BJ (cell line): ENCODE data around the gene AVL9. TPM values are rescaled to one million over a fixed set of nuclear protein-coding genes. Genes with fewer than 3 reads are reported as not detected.

Source experiments
- CTCF ChIA-PET: fragments of 350-600 bp; formaldehyde crosslinking; extraction: SDS; loops from one replicate; lab custom pipeline; 2021; ENCODE audit warnings: antibody characterized with exemption, inconsistent platforms; lab: Yijun Ruan, JAX
- POLR2A ChIA-PET: fragments of 300-600 bp; sonication (Branson Sonifier 250); formaldehyde crosslinking; extraction: SDS; loops from one replicate; lab custom pipeline; 2021; ENCODE audit warnings: antibody characterized with exemption; lab: Charles Lee
- DNase-seq: peaks from one replicate; pipeline ENCODE4 v3.0.0-alpha.2; 2011; ENCODE audit warnings: low read depth
- H3K27me3 ChIP-seq: 2 replicates; pipeline ENCODE4 v1.6.0; 2011; ENCODE audit warnings: low read length; ENCODE audit not compliant: control insufficient read depth, insufficient read depth
- H3K36me3 ChIP-seq: 2 replicates; pipeline ENCODE4 v1.5.1; 2011; ENCODE audit warnings: low read length; ENCODE audit not compliant: control insufficient read depth, insufficient read depth
- H3K4me3 ChIP-seq: 2 replicates; pipeline ENCODE4 v1.5.1; 2011; ENCODE audit warnings: low read depth, mild to moderate bottlenecking, control low read depth, low read length
- polyA plus RNA-seq: library from polyadenylated mRNA; depleted of rRNA; stranded (reverse); fragments of >200 nt; gene quantifications from 2 replicates; pipeline ENCODE4 v1.2.3, GENCODE V29; 2011
- TF ChIP-seq, protein P1 (sequence below): IDR thresholded peaks from 2 replicates; pipeline ENCODE4 v1.5.1; 2011; ENCODE audit warnings: low read depth, mild to moderate bottlenecking, control low read depth, inconsistent platforms, low read length, moderate library complexity; ENCODE audit not compliant: insufficient read depth

AVL9 gene
- polyA plus RNA-seq, 1 experiment = 12.0 TPM

DNA sequence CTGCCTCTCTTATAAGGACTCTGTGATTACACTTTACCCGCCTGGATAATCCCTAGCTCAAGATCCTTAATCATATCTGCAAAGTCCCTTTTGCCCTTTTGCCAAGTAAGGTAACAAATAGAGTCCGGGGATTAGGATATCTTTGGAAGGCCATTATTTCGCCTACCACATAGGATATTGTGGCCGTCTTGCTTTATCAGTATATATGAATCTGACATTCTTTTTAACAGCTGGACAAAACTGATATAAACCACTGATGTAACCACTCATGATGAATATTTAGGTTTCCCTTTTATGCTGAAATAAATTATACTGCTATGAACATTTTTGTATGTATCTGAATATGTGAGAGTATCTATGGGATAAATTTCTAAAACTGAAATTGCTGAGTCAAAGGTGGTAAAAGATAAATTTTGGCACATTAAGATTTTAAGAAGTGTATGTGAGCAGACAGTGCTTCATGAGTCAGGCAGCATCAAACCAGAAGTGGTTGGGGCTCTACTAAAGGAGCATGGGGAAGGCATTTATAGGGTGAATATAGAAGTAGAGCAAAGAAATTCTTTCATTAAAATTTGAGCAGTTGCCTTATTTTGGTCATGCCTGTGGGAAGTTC lies 44.7 kb downstream of the AVL9 start:
- Histone ChIP-seq H3K4me3 (no peak overlapping the region), H3K36me3 (peaks cover 3% of the 10 kb centered on the region), H3K27me3 (no peaks in the 10 kb centered on the region)
- CTCF ChIA-PET = no interaction called here
- DNase-seq = no peak
- POLR2A ChIA-PET = no interaction called here
- TF ChIP-seq, protein P1, sequence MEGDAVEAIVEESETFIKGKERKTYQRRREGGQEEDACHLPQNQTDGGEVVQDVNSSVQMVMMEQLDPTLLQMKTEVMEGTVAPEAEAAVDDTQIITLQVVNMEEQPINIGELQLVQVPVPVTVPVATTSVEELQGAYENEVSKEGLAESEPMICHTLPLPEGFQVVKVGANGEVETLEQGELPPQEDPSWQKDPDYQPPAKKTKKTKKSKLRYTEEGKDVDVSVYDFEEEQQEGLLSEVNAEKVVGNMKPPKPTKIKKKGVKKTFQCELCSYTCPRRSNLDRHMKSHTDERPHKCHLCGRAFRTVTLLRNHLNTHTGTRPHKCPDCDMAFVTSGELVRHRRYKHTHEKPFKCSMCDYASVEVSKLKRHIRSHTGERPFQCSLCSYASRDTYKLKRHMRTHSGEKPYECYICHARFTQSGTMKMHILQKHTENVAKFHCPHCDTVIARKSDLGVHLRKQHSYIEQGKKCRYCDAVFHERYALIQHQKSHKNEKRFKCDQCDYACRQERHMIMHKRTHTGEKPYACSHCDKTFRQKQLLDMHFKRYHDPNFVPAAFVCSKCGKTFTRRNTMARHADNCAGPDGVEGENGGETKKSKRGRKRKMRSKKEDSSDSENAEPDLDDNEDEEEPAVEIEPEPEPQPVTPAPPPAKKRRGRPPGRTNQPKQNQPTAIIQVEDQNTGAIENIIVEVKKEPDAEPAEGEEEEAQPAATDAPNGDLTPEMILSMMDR = no peak

DNA sequence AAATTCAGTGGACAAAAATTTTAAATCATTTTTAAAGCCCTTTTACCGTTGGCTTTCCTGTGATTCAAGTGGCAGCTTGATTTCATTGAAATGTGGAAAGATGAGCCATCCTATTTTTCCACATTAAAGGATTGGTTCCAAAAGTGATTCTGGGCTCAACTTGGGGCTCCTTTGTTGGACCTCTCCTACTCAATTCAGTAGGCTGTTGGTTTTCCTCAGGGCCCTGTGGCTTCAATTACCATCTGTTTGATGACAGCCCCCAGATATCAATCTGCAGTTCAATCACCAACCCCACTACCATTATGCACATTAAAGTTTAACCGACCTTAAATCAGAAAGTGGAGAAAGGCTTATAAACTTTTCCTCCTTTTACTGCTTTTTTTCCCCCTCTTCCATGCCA lies 47.3 kb downstream of the AVL9 start:
- DNase-seq = no peak
- TF ChIP-seq, protein P1 = no peak
- CTCF ChIA-PET = no interaction called here
- Histone ChIP-seq H3K4me3 (no peak overlapping the region), H3K27me3 (no peaks in the 10 kb centered on the region), H3K36me3 (peaks cover 6% of the 10 kb centered on the region)
- POLR2A ChIA-PET = no interaction called here

DNA sequence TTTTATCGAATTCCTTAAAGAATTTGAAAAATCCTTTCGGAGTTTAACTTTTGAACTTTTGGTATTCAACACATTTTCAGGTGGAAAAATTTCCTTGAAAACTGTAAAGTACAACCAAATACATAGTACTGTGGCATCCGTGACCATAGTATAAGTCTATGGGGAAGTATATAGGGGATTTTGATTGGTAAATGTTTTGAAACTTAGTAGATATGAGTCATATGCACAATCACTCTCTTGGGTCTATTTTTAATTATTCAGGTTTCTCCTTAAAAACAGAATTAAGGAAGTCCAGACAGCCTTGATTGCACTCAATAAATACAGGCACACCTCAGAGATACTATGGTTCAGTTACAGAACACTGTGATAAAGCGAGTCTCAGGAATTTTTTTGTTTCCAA lies 64.2 kb downstream of the AVL9 start:
- DNase-seq = no peak
- Histone ChIP-seq H3K4me3 (no peak overlapping the region), H3K36me3 (peaks cover 10% of the 10 kb centered on the region), H3K27me3 (no peaks in the 10 kb centered on the region)
- TF ChIP-seq, protein P1 = no peak
- ChIA-PET POLR2A (no interaction called here), CTCF (no interaction called here)

DNA sequence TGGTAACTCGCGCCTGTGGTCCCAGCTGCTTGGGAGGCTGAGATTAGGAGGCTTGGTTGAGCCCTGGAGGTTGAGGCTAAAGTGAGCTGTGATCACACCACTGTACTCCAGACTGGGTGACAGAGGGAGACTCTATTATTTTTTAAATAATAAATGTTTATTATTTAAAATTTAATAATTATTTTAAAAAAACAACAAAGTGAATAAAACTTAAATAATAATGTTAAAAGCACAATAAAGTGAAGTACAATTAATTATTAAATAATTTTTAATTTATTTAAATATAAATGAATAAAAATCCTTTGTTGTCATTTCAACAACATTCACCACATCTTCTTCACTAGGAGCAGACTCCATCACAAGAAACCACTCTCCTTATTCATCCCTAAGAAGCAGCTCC lies 64.8 kb downstream of the AVL9 start:
- no peaks in the 10 kb centered on the region for H3K27me3 ChIP-seq
- DNase-seq = no peak
- TF ChIP-seq, protein P1 = no peak
- no peak overlapping the region for H3K4me3 ChIP-seq
- POLR2A ChIA-PET = no interaction called here
- CTCF ChIA-PET = no interaction called here
- H3K36me3 ChIP-seq = peaks cover 10% of the 10 kb centered on the region

DNA sequence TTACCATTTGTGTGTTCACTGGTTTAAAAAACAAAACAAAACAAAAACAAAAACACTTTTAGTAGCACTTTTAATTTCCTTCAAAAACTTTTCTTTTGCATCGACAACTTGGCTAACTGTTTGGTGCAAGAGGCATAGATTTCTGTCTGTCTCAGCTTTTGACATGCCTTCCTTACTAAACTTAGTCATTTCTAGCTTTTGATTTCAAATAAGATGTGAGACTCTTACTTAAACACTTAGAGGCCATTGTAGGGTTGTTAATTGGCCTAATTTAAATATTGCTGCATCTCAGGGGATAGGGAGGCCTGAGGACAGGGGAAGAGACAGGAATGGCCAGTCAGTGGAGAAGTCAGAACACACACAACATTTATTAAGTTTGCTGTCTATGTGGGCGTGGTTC lies 66.3 kb downstream of the AVL9 start:
- DNase-seq = no peak
- Histone ChIP-seq H3K27me3 (no peaks in the 10 kb centered on the region), H3K4me3 (no peak overlapping the region), H3K36me3 (peaks cover 9% of the 10 kb centered on the region)
- TF ChIP-seq, protein P1 = no peak
- CTCF ChIA-PET = no interaction called here
- POLR2A ChIA-PET = interaction anchor here (0.5 kb wide), 1 partner anchor 66 kb away, joined by 9 read pairs; the partner anchor contains the start of gene AVL9
